GM12878 (cell line): ENCODE measurements around the gene UFM1.
"Not testable (repeated sequence)": the region's sequence is repeated elsewhere in the genome, so short reads cannot be mapped to it uniquely, and the experiment has no call there.

ENCODE experiments used
- CREM ChIP-seq: IDR thresholded peaks from 2 replicates; pipeline ENCODE4 v1.6.1; 2014; ENCODE audit warnings: antibody characterized with exemption, low read depth
- IKZF1 ChIP-seq: fragments of 450-650 bp; conservative IDR thresholded peaks from 2 replicates; pipeline ENCODE4 v1.6.1; 2017; ENCODE audit warnings: antibody characterized with exemption, mild to moderate bottlenecking
- IKZF2 ChIP-seq, 2 experiments: fragments of 450-650 bp; IDR thresholded peaks; 2 replicates each; pipeline ENCODE4 v1.6.1; 2017; ENCODE audit warnings: mild to moderate bottlenecking in 2 of 2, moderate library complexity in 2 of 2
- NRF1 ChIP-seq: conservative IDR thresholded peaks from 2 replicates; pipeline ENCODE4 v1.6.1; 2011; ENCODE audit warnings: mild to moderate bottlenecking, low read depth, low read length, improper control_type of control experiment
- RFX5 ChIP-seq: IDR thresholded peaks from 2 replicates; pipeline ENCODE4 v1.6.1; 2011; ENCODE audit warnings: low read depth, low read length, improper control_type of control experiment
- SUPT20H ChIP-seq: IDR thresholded peaks from 2 replicates; pipeline ENCODE4 v1.6.1; 2011; ENCODE audit warnings: low read depth, mild to moderate bottlenecking, low read length, moderate library complexity, borderline replicate concordance; ENCODE audit not compliant: control insufficient read depth
- ZNF274 ChIP-seq: IDR thresholded peaks from one replicate; pipeline ENCODE4 v1.8.0; 2011; ENCODE audit not compliant: insufficient read length, insufficient read depth
- TF ChIP-seq, protein P1 (sequence below), 3 experiments: IDR thresholded peaks in 2 of 3; conservative IDR thresholded peaks in 1 of 3; 2 replicates each; pipeline ENCODE4 v1.5.1; 2011; ENCODE audit warnings: low read depth in 3 of 3, low read length in 3 of 3, mild to moderate bottlenecking in 3 of 3, control low read depth in 2 of 3, moderate library complexity in 2 of 3, inconsistent platforms in 1 of 3, mixed read lengths in 1 of 3; ENCODE audit not compliant: control insufficient read depth in 2 of 3, insufficient read depth in 1 of 3; ENCODE audit errors: extremely low read depth in 1 of 3
- TF ChIP-seq, protein P2 (sequence below): IDR thresholded peaks from 2 replicates; pipeline ENCODE4 v1.6.1; 2011; ENCODE audit warnings: mild to moderate bottlenecking, low read depth, low read length, moderate library complexity; ENCODE audit not compliant: insufficient replicate concordance
- TF ChIP-seq, protein P3 (sequence below): fragments of 450-650 bp; IDR thresholded peaks from 2 replicates; pipeline ENCODE4 v1.6.1; 2017; ENCODE audit warnings: mild to moderate bottlenecking
- TF ChIP-seq, protein P4 (sequence below): IDR thresholded peaks from 2 replicates; pipeline ENCODE4 v1.6.1; 2012; ENCODE audit warnings: low read depth, low read length, improper control_type of control experiment

- TF ChIP-seq NRF1; IKZF1; CREM; SUPT20H; ZNF274; IKZF2 (IDR thresholded peaks at IDR 0.05); RFX5: not testable (repeated sequence)
- TF ChIP-seq, protein P1, sequence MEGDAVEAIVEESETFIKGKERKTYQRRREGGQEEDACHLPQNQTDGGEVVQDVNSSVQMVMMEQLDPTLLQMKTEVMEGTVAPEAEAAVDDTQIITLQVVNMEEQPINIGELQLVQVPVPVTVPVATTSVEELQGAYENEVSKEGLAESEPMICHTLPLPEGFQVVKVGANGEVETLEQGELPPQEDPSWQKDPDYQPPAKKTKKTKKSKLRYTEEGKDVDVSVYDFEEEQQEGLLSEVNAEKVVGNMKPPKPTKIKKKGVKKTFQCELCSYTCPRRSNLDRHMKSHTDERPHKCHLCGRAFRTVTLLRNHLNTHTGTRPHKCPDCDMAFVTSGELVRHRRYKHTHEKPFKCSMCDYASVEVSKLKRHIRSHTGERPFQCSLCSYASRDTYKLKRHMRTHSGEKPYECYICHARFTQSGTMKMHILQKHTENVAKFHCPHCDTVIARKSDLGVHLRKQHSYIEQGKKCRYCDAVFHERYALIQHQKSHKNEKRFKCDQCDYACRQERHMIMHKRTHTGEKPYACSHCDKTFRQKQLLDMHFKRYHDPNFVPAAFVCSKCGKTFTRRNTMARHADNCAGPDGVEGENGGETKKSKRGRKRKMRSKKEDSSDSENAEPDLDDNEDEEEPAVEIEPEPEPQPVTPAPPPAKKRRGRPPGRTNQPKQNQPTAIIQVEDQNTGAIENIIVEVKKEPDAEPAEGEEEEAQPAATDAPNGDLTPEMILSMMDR (IDR thresholded peaks at IDR 0.05 in 2 of 3, conservative IDR thresholded peaks at IDR 0.05 in 1 of 3; ENCODE audit: control insufficient read depth in 2 of 3, extremely low read depth in 1 of 3, insufficient read depth in 1 of 3, low read depth in 3 of 3, low read length in 3 of 3) = not testable (repeated sequence)
- TF ChIP-seq, protein P2, sequence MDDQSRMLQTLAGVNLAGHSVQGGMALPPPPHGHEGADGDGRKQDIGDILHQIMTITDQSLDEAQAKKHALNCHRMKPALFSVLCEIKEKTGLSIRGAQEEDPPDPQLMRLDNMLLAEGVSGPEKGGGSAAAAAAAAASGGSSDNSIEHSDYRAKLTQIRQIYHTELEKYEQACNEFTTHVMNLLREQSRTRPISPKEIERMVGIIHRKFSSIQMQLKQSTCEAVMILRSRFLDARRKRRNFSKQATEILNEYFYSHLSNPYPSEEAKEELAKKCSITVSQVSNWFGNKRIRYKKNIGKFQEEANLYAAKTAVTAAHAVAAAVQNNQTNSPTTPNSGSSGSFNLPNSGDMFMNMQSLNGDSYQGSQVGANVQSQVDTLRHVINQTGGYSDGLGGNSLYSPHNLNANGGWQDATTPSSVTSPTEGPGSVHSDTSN = not testable (repeated sequence)
- TF ChIP-seq, protein P3, sequence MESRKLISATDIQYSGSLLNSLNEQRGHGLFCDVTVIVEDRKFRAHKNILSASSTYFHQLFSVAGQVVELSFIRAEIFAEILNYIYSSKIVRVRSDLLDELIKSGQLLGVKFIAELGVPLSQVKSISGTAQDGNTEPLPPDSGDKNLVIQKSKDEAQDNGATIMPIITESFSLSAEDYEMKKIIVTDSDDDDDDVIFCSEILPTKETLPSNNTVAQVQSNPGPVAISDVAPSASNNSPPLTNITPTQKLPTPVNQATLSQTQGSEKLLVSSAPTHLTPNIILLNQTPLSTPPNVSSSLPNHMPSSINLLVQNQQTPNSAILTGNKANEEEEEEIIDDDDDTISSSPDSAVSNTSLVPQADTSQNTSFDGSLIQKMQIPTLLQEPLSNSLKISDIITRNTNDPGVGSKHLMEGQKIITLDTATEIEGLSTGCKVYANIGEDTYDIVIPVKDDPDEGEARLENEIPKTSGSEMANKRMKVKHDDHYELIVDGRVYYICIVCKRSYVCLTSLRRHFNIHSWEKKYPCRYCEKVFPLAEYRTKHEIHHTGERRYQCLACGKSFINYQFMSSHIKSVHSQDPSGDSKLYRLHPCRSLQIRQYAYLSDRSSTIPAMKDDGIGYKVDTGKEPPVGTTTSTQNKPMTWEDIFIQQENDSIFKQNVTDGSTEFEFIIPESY = not testable (repeated sequence)
- TF ChIP-seq, protein P4, sequence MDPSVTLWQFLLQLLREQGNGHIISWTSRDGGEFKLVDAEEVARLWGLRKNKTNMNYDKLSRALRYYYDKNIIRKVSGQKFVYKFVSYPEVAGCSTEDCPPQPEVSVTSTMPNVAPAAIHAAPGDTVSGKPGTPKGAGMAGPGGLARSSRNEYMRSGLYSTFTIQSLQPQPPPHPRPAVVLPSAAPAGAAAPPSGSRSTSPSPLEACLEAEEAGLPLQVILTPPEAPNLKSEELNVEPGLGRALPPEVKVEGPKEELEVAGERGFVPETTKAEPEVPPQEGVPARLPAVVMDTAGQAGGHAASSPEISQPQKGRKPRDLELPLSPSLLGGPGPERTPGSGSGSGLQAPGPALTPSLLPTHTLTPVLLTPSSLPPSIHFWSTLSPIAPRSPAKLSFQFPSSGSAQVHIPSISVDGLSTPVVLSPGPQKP = not testable (repeated sequence)
Measured at GRCh38 chr13:38363746-38364145, 14.1 kb downstream of the UFM1 start.
